ENCODE measurements around the gene HNRNPK. TPM values are rescaled to one million over a fixed set of nuclear protein-coding genes. Genes with fewer than 3 reads are reported as not detected.

The HNRNPK gene
- total RNA-seq, 1 donor from 2014 or later: 261 TPM

DNA sequence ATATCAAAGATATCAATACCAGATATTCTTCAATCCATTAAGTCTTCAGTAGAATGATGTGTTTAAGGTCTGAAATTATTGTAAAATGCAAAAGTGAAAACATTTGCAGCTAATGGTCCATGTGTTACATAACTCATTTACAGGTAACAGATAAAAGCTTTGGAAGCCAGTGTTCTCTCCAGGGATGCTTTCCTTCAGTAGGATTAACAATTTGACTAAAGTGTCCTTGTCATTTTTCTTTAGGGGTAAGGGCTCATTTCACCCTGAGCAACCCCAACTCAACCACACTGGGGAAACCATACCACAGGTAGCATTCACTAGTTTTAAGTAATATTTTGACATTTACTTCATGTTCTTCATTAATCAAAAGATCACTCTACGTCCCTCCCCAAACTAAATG lies 12.9 kb downstream of the HNRNPK start:
- DNase-seq: no peak
- Histone ChIP-seq H3K36me3 (peaks cover 59% of the 10 kb centered on the region), H3K9me3 (replicated peaks) (no peaks in the 10 kb centered on the region)

DNA sequence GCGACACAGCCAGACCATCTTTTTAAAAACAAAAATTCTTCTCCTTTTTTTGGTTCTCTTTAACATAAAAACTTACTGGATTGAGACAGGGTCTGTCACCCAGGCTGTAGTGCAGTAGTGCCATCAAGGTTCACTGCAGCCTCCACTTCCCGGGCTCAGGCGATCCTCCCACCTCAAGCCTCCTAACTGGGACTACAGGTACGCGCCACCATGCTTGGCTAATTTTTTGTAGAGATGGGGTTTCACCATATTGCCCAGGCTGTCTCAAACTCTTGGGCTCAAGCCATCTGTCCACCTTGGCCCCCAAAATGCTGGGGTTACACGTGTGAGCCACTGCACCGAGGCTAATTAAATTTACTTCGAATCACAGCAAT lies 13.8 kb downstream of the HNRNPK start:
- no peak overlapping the region for H3K4me3 ChIP-seq
- no peak for DNase-seq
- intact Hi-C loops (cut with micrococcal nuclease): no loop called here
- H3K27ac ChIP-seq (replicated peaks): no peak overlapping the region
- peaks cover 50% of the 10 kb centered on the region for H3K36me3 ChIP-seq
- no peaks in the 10 kb centered on the region for H3K9me3 ChIP-seq (replicated peaks)
- H3K4me1 ChIP-seq: peaks cover 9% of the 10 kb centered on the region
- H3K27me3 ChIP-seq (ENCODE audit: low read depth): no peaks in the 10 kb centered on the region
- TF ChIP-seq, protein P1, sequence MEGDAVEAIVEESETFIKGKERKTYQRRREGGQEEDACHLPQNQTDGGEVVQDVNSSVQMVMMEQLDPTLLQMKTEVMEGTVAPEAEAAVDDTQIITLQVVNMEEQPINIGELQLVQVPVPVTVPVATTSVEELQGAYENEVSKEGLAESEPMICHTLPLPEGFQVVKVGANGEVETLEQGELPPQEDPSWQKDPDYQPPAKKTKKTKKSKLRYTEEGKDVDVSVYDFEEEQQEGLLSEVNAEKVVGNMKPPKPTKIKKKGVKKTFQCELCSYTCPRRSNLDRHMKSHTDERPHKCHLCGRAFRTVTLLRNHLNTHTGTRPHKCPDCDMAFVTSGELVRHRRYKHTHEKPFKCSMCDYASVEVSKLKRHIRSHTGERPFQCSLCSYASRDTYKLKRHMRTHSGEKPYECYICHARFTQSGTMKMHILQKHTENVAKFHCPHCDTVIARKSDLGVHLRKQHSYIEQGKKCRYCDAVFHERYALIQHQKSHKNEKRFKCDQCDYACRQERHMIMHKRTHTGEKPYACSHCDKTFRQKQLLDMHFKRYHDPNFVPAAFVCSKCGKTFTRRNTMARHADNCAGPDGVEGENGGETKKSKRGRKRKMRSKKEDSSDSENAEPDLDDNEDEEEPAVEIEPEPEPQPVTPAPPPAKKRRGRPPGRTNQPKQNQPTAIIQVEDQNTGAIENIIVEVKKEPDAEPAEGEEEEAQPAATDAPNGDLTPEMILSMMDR (IDR thresholded peaks at IDR 0.05; ENCODE audit: borderline replicate concordance): no peak

More for the DNA sequence above, 12.9 kb downstream of the HNRNPK start:
- intact Hi-C loops (cut with micrococcal nuclease): no loop called here
- Histone ChIP-seq H3K4me1 (peaks cover 11% of the 10 kb centered on the region), H3K4me3 (no peak overlapping the region), H3K27ac (replicated peaks) (no peak overlapping the region), H3K27me3 (ENCODE audit: low read depth) (no peaks in the 10 kb centered on the region)
- TF ChIP-seq, protein P1 (IDR thresholded peaks at IDR 0.05; ENCODE audit: borderline replicate concordance): no peak

DNA sequence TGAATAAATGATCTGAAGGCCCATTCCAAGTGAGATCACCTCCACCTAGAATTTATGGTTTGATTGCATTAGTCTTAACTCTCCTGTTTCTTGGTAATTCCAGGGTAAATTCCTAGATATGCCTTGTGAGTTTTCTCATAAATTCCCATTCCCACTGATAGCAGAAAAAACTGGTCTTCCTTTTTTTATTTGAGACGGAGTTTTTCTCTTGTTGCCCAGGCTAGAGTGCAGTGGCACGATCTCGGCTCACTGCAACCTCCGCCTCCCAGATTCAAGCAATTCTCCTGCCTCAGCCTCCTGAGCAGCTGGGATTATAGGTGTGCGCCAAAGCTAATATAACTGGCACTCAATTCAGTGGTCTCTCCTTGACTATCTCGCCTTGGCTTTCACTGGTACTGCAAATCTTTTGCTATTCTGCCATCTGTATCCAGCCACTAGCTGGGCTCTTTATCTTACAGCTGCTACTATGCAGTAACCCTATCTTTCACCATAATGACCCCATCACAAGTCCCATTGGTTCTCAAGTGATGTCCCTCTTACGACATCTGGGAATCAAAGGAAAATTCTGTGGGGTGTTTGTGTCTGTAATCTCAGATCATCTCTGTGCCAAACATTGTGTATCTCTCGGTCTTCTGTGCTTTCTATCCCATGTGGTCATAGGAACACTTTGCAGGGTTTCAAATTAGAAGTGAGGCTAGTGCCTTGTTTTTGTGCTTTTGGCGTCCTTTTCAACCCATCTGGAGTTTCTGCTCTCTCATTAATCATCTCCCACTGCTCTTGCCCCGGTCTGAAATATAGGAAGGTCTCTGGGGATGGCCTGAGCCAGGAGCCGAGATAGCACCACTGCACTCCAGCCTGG lies 14.4 kb downstream of the HNRNPK start:
- intact Hi-C loops (cut with micrococcal nuclease): no loop called here
- TF ChIP-seq, protein P1 (IDR thresholded peaks at IDR 0.05; ENCODE audit: borderline replicate concordance): no peak
- no peak for DNase-seq
- Histone ChIP-seq H3K27me3 (ENCODE audit: low read depth) (no peaks in the 10 kb centered on the region), H3K4me1 (peaks cover 9% of the 10 kb centered on the region), H3K4me3 (no peak overlapping the region), H3K9me3 (replicated peaks) (no peaks in the 10 kb centered on the region), H3K36me3 (peaks cover 44% of the 10 kb centered on the region), H3K27ac (replicated peaks) (no peak overlapping the region)

DNA sequence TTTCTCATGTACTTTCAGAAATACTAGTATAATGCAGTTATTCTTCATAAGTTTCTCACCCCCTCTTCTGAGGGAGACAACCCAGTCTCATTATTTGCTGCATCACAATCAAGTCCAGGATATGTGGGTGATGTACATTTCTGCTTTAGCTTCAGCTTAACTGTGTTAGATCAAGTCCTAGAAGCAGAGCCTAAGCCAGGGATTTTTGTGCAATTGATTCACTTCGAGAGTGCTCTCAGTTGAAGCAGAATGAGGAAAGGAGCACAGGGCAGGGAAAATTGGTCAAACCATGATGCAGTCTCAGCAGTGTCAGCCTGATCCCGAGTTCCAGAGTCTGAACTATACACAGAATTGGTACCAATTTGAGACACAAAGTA lies 15.1 kb downstream of the HNRNPK start:
- intact Hi-C loops (cut with micrococcal nuclease): no loop called here
- Histone ChIP-seq H3K4me1 (peaks cover 9% of the 10 kb centered on the region), H3K4me3 (no peak overlapping the region), H3K27ac (replicated peaks) (no peak overlapping the region), H3K27me3 (ENCODE audit: low read depth) (no peaks in the 10 kb centered on the region), H3K36me3 (peaks cover 38% of the 10 kb centered on the region), H3K9me3 (replicated peaks) (no peaks in the 10 kb centered on the region)
- DNase-seq: no peak
- TF ChIP-seq, protein P1 (IDR thresholded peaks at IDR 0.05; ENCODE audit: borderline replicate concordance): no peak

DNA sequence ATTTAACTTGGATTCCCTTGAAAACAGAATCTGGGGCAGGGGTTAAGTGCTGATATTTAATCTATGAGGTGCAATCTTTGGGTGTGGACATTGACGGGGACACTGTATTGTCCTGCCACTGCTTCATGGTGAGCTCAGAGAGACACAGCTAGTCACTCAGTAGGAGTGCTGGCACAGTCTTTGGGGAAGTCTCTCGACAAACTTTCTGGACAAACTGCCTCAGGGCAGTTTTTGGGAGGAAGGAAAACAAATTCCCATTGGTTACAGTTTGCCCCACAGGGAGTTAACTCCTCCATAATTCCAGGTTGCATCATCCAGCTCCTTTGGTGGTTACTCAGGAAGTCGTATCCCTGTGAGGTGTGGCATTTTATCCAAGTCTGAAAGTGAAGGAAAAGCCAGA lies 17.9 kb downstream of the HNRNPK start:
- no peak overlapping the region for H3K4me3 ChIP-seq
- intact Hi-C loops (cut with micrococcal nuclease): no loop called here
- H3K4me1 ChIP-seq: peaks cover 10% of the 10 kb centered on the region
- no peak for DNase-seq
- TF ChIP-seq, protein P1 (IDR thresholded peaks at IDR 0.05; ENCODE audit: borderline replicate concordance): no peak
- H3K36me3 ChIP-seq: peaks cover 13% of the 10 kb centered on the region
- no peaks in the 10 kb centered on the region for H3K9me3 ChIP-seq (replicated peaks)
- no peaks in the 10 kb centered on the region for H3K27me3 ChIP-seq (ENCODE audit: low read depth)
- H3K27ac ChIP-seq (replicated peaks): no peak overlapping the region

All from left ventricle myocardium inferior (tissue), 1 donor.